HepG2 (cell line): Measurements from ENCODE around the gene MEX3D. TPM values are rescaled to one million over a fixed set of nuclear protein-coding genes. Genes with fewer than 3 reads are reported as not detected.

ENCODE experiments used
- ATAC-seq: fragments of 200-7000 bp; cut with Tn5 transposase; 3 replicates; pipeline ENCODE4 v1.9.1; 2020; ENCODE audit warnings: mild to moderate bottlenecking, moderate library complexity
- BruUV-seq: library from RNA; stranded (reverse); fragments of 400-500 nt; replicated peaks from 2 replicates; lab custom pipeline; 2021; lab: Mats Ljungman, UMichigan
- CTCF ChIA-PET: fragments of 300-600 bp; formaldehyde crosslinking; extraction: SDS; loops from one replicate; lab custom pipeline; 2021; ENCODE audit warnings: low total read pairs, inconsistent platforms, low intra/inter-chr PET ratio; lab: Yijun Ruan, JAX
- POLR2A ChIA-PET: fragments of 350-600 bp; sonication (Branson Sonifier 250); formaldehyde crosslinking; loops from one replicate; lab custom pipeline; 2020; ENCODE audit warnings: antibody characterized with exemption, inconsistent platforms; lab: Yijun Ruan, JAX
- DNase-seq: peaks from one replicate; pipeline ENCODE4 v3.0.0-alpha.2; 2015; ENCODE audit warnings: low spot score
- FAIRE-seq: peaks from 3 replicates; lab custom pipeline; 2011; peaks lifted over from hg19 to GRCh38; lab: Jason Lieb, UNC
- H2AFZ ChIP-seq: one replicate; pipeline ENCODE4 v1.6.1; 2011; ENCODE audit warnings: low read length, inconsistent platforms
- H3K27ac ChIP-seq: fragments of 300-600 bp; 3 replicates; pipeline ENCODE4 v1.8.0; 2011; ENCODE audit warnings: mixed run types, mild to moderate bottlenecking, mixed read lengths, low read length, inconsistent platforms; ENCODE audit not compliant: insufficient read depth; ENCODE audit errors: extremely low read length
- H3K27me3 ChIP-seq, 2 experiments: fragments of 200-600 bp in 1 of 2; 2 replicates in 1 of 2; 3 replicates in 1 of 2; pipeline versions ENCODE4 v1.6.0 to v1.8.0; 2011; ENCODE audit warnings: low read length in 2 of 2, mild to moderate bottlenecking in 2 of 2, moderate library complexity in 2 of 2, inconsistent platforms in 1 of 2; ENCODE audit not compliant: insufficient read depth in 2 of 2, control insufficient read depth in 1 of 2
- H3K36me3 ChIP-seq, 2 experiments: fragments of 200-600 bp in 1 of 2; replicated peaks in 1 of 2; 2 replicates in 1 of 2; 3 replicates in 1 of 2; pipeline versions ENCODE4 v1.5.1 to v1.8.0; 2011; ENCODE audit warnings: low read length in 2 of 2, inconsistent platforms in 1 of 2; ENCODE audit not compliant: insufficient read depth in 2 of 2, control insufficient read depth in 1 of 2
- H3K4me1 ChIP-seq: 2 replicates; pipeline ENCODE4 v1.5.1; 2012; ENCODE audit warnings: low read length, inconsistent platforms; ENCODE audit not compliant: insufficient read depth
- H3K4me2 ChIP-seq: 2 replicates; pipeline ENCODE4 v1.6.0; 2011; ENCODE audit warnings: low read depth, low read length, inconsistent platforms
- H3K4me3 ChIP-seq, 3 experiments: fragments of 200-600 bp in 1 of 3; sonication (generic), shearing (Covaris generic) in 1 of 3; replicated peaks in 1 of 3; 2 replicates each; pipeline ENCODE4 v1.5.1; 2011 to 2016; ENCODE audit warnings: low read length in 3 of 3, inconsistent platforms in 2 of 3, low read depth in 2 of 3, mild to moderate bottlenecking in 2 of 3, control low read depth in 1 of 3, mixed read lengths in 1 of 3; ENCODE audit not compliant: insufficient read depth in 1 of 3
- H3K79me2 ChIP-seq: one replicate; pipeline ENCODE4 v1.6.1; 2011; ENCODE audit warnings: low read length, inconsistent platforms; ENCODE audit not compliant: insufficient read depth
- H3K9ac ChIP-seq: 2 replicates; pipeline ENCODE4 v1.6.0; 2011; ENCODE audit warnings: mild to moderate bottlenecking, low read depth, low read length, inconsistent platforms; ENCODE audit not compliant: insufficient read depth
- H3K9me3 ChIP-seq: 2 replicates; pipeline ENCODE4 v1.5.1; 2012; ENCODE audit warnings: mild to moderate bottlenecking, low read length
- H4K20me1 ChIP-seq: 2 replicates; pipeline ENCODE4 v1.6.0; 2011; ENCODE audit warnings: inconsistent platforms, mild to moderate bottlenecking, low read length, moderate library complexity; ENCODE audit not compliant: insufficient read depth
- ARNTL ChIP-seq: sonication (generic); formaldehyde crosslinking; IDR thresholded peaks from 2 replicates; pipeline ENCODE4 v1.4.0; 2020; ENCODE audit warnings: mild to moderate bottlenecking, missing genetic modification reagents
- KMT2B ChIP-seq: IDR thresholded peaks from 2 replicates; pipeline ENCODE4 v1.6.1; 2016; ENCODE audit warnings: missing genetic modification reagents, missing compliant biosample characterization
- SOX6 ChIP-seq, 2 experiments: fragments of 450-650 bp in 1 of 2; sonication (generic) in 1 of 2; formaldehyde crosslinking in 1 of 2; IDR thresholded peaks; 2 replicates each; pipeline versions ENCODE4 v1.4.0 to v1.6.1; 2017 to 2020; ENCODE audit warnings: antibody characterized with exemption in 1 of 2, mild to moderate bottlenecking in 1 of 2, missing genetic modification reagents in 1 of 2
- ZMYM4 ChIP-seq: sonication (generic); formaldehyde crosslinking; IDR thresholded peaks from 2 replicates; pipeline ENCODE4 v1.8.1; 2023; ENCODE audit warnings: mild to moderate bottlenecking, missing genetic modification reagents
- ZNF564 ChIP-seq: sonication (generic); formaldehyde crosslinking; IDR thresholded peaks from 2 replicates; pipeline ENCODE4 v1.8.1; 2023; ENCODE audit warnings: mild to moderate bottlenecking, missing genetic modification reagents
- ZNF616 ChIP-seq: sonication (generic); formaldehyde crosslinking; IDR thresholded peaks from 2 replicates; pipeline ENCODE4 v1.5.0; 2020; ENCODE audit warnings: low read depth, mild to moderate bottlenecking, missing genetic modification reagents
- ZNF790 ChIP-seq: sonication (generic); formaldehyde crosslinking; IDR thresholded peaks from 2 replicates; pipeline ENCODE4 v1.8.0; 2022; ENCODE audit warnings: missing genetic modification reagents, mild to moderate bottlenecking, borderline replicate concordance
- WGBS: methylation state at CpG from one replicate; pipeline ENCODE4 v1.1.6; 2017; ENCODE audit warnings: low lambda C conversion rate; 5-methylcytosine and 5-hydroxymethylcytosine counted together
- in situ Hi-C: cut with HindIII; loops from 2 replicates; pipeline ENCODE4 v1.10.0; 2017; ENCODE audit warnings: low pct_unique_long_range_greater_than_20kb; ENCODE audit not compliant: extremely low pct_ligation_motif_present
- intact Hi-C: fragments of 100-400 bp; cut with micrococcal nuclease; formaldehyde crosslinking; loops from one replicate; pipeline ENCODE4 v1.10.0; 2022; ENCODE audit not compliant: unreplicated experiment
- polyA plus RNA-seq, 8 experiments: library from polyadenylated mRNA; depleted of rRNA in 3 of 8; stranded (reverse) in 7 of 8; unstranded in 1 of 8; fragments of >200 nt; fragmentation: Illumina TruSeq in 4 of 8; extraction: Trizol in 4 of 8; gene quantifications; 2 replicates each; pipeline versions ENCODE4 v1.2.1 to v1.2.3, GENCODE V29; 2011 to 2016; ENCODE audit warnings: low read depth in 4 of 8, missing spikeins in 1 of 8, mixed read lengths in 1 of 8; ENCODE audit not compliant: insufficient read depth in 1 of 8
- total RNA-seq, 5 experiments: library from RNA; depleted of rRNA; stranded (reverse); fragments of >200 nt; fragmentation: Illumina TruSeq; extraction: Trizol; gene quantifications; 2 replicates each; pipeline ENCODE4 v1.2.3, GENCODE V29; 2016; ENCODE audit warnings: low read depth in 1 of 5
- TF ChIP-seq, protein P1 (sequence below): sonication (generic); formaldehyde crosslinking; IDR thresholded peaks from 2 replicates; pipeline ENCODE4 v1.4.0; 2020; ENCODE audit warnings: missing genetic modification reagents

Gene MEX3D
- total and polyA plus RNA-seq, 2 of the 13 experiments (the other 11 are each of a cell fraction or from before 2014, with no cell fraction given) = 3.6 to 17.1 TPM

- TF ChIP-seq ZNF564 = peak; percentile 33; the same call in 1 of the 2 replicates
- TF ChIP-seq SOX6 (IDR thresholded peaks at IDR 0.05) = no peak
- peak; percentile 31; the same call in 1 of the 2 replicates for TF ChIP-seq SOX6 (CRISPR knock-in tag; IDR thresholded peaks at IDR 0.05)
- TF ChIP-seq, all 625 proteins: peak for 10
Observed at GRCh38 chr19:1566392-1567115, 1.6 kb downstream of the MEX3D start (continued).

GRCh38 chr19:1563251-1563650 is 4.9 kb downstream of the MEX3D start:
- BruUV-seq = no TSS peak
- Histone ChIP-seq H2AFZ (no peak overlapping the region), H3K27ac (no peak overlapping the region), H3K79me2 (peaks cover 11% of the 10 kb centered on the region), H3K27me3 (no peaks in the 10 kb centered on the region), H4K20me1 (0 out of 2 replicates have a peak, but pooled peaks cover 6% of the 10 kb centered on the region), H3K36me3 (peaks cover 0 to 4% of the 10 kb centered on the region in 2 experiments; a peak in 3 of 5 replicates), H3K4me2 (no peak overlapping the region)
- no peak for ATAC-seq
- in situ Hi-C loops = no loop called here
- no peak for FAIRE-seq
- no peak for TF ChIP-seq ZMYM4
- TF ChIP-seq ZNF790 (CRISPR knock-in tag) = no peak
- TF ChIP-seq ARNTL (CRISPR knock-in tag) = no peak
- TF ChIP-seq ZNF616 (CRISPR knock-in tag) = no peak
- TF ChIP-seq KMT2B (CRISPR knock-in tag) = no peak
- TF ChIP-seq, protein P1, sequence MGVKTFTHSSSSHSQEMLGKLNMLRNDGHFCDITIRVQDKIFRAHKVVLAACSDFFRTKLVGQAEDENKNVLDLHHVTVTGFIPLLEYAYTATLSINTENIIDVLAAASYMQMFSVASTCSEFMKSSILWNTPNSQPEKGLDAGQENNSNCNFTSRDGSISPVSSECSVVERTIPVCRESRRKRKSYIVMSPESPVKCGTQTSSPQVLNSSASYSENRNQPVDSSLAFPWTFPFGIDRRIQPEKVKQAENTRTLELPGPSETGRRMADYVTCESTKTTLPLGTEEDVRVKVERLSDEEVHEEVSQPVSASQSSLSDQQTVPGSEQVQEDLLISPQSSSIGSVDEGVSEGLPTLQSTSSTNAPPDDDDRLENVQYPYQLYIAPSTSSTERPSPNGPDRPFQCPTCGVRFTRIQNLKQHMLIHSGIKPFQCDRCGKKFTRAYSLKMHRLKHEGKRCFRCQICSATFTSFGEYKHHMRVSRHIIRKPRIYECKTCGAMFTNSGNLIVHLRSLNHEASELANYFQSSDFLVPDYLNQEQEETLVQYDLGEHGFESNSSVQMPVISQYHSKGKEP = no peak
- TF ChIP-seq, all 625 proteins: peak for 0
- H3K9ac ChIP-seq = no peak overlapping the region
- intact Hi-C loops = no loop called here
- H3K9me3 ChIP-seq = no peaks in the 10 kb centered on the region
- H3K4me3 ChIP-seq = no peak overlapping the region
- ChIA-PET POLR2A (no interaction called here), CTCF (no interaction called here)
- peaks cover 8% of the 10 kb centered on the region for H3K4me1 ChIP-seq
- WGBS = 83% methylated on average over 1 of the region's 6 CpGs
- DNase-seq = no peak
